ENCODE data around the gene UBQLN1.

DNA sequence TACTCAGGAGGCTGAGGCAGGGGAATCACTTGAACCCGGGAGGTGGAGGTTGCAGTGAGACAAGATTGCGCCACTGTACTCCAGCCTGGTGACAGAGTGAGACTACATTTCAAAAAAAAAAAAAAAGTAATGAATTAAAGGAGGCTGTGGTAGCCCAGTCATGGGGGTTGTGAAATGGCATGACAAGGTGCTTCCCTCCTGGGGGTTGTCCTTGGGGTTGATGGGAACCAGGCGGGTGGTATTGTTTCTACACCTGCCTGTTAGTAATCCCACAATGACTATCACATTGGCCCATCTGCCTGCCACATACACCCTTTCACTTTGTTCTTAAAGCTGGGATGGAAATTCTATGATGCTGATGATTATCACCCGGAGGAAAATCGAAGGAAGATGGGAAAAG, 79.2 kb downstream of the UBQLN1 start:
- TF ChIP-seq, protein P1, sequence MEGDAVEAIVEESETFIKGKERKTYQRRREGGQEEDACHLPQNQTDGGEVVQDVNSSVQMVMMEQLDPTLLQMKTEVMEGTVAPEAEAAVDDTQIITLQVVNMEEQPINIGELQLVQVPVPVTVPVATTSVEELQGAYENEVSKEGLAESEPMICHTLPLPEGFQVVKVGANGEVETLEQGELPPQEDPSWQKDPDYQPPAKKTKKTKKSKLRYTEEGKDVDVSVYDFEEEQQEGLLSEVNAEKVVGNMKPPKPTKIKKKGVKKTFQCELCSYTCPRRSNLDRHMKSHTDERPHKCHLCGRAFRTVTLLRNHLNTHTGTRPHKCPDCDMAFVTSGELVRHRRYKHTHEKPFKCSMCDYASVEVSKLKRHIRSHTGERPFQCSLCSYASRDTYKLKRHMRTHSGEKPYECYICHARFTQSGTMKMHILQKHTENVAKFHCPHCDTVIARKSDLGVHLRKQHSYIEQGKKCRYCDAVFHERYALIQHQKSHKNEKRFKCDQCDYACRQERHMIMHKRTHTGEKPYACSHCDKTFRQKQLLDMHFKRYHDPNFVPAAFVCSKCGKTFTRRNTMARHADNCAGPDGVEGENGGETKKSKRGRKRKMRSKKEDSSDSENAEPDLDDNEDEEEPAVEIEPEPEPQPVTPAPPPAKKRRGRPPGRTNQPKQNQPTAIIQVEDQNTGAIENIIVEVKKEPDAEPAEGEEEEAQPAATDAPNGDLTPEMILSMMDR (IDR thresholded peaks at IDR 0.05), result no peak
- no peak for TF ChIP-seq POLR2A (IDR thresholded peaks at IDR 0.05; ENCODE audit: low read depth)
